AG09319 (cell line): ENCODE data around the gene SLCO1C1.

Source experiments
- DNase-seq: peaks from one replicate; pipeline ENCODE4 v3.0.0-alpha.2; 2010; ENCODE audit warnings: low read depth; ENCODE audit errors: extremely low read depth
- CTCF ChIP-seq: IDR thresholded peaks from 2 replicates; pipeline ENCODE4 v1.5.1; 2011; ENCODE audit warnings: low read depth, mild to moderate bottlenecking, inconsistent platforms, low read length, moderate library complexity

The SLCO1C1 gene

GRCh38 chr12:20695232-20695631 is at the start of gene SLCO1C1:
TSS of gene SLCO1C1 (plus strand) at chr12:20695332. CDS start at chr12:20699577, 4,245 bp downstream.
- TF ChIP-seq CTCF: no peak
- no peak for DNase-seq

- TF ChIP-seq CTCF: peak; percentile 65
- peak; percentile 18 for DNase-seq
Observed at GRCh38 chr12:20646239-20646827, 48.8 kb upstream of the SLCO1C1 start.

- DNase-seq: no peak
- no peak for TF ChIP-seq CTCF
Observed at GRCh38 chr12:20653871-20654270, 41.3 kb upstream of the SLCO1C1 start.

- TF ChIP-seq CTCF: no peak
- DNase-seq: no peak
Observed at GRCh38 chr12:20656600-20656999, 38.5 kb upstream of the SLCO1C1 start.

- no peak for TF ChIP-seq CTCF
- DNase-seq: no peak
Observed at GRCh38 chr12:20657496-20657895, 37.6 kb upstream of the SLCO1C1 start.

GRCh38 chr12:20681334-20681733 is 13.8 kb upstream of the SLCO1C1 start:
- DNase-seq: no peak
- TF ChIP-seq CTCF: no peak

- no peak for TF ChIP-seq CTCF
- DNase-seq: no peak
Observed at GRCh38 chr12:20696181-20696905, 1.2 kb downstream of the SLCO1C1 start.
